GM03348 (cell line): ENCODE results near the gene CAMTA1.

Experiments
- DNase-seq: peaks from one replicate; pipeline ENCODE4 v3.0.0; 2012; ENCODE audit warnings: low spot score

The CAMTA1 gene

DNA sequence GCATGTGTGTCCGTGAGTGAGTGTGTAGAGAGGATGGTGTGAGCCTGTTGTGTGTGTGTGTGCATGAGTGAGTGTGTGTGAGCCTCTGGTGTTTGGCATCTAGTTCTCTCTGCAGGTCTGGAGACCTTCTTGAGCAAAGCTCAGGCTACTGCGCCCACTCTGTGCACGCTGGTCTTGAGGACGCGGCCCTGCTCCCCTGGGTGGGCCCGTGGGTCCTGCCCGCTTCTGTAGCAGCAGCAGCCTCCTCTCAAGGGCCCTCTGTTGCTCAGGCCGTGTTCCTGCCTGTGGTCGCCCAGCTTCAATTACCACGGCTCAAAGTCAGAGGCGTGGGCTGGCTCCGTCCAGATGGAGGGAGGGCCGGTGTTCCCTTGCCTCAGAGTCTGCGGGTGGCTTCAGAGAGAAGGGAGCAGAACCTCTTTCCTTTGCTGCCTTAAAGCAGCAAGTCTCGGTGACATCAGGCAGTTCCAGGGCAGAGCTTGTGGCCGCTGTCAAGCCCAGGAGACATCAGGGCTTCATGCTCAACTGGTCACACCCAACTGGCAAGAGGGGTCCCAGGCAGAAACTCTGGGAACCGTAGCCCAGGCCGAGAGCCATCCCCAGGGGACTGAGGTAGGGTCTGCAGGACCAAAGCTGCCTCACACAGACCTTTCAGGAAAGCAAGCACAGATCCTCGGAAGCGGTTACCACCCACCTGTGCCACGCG is 715.3 kb downstream of the CAMTA1 start:
- no peak for DNase-seq

DNA sequence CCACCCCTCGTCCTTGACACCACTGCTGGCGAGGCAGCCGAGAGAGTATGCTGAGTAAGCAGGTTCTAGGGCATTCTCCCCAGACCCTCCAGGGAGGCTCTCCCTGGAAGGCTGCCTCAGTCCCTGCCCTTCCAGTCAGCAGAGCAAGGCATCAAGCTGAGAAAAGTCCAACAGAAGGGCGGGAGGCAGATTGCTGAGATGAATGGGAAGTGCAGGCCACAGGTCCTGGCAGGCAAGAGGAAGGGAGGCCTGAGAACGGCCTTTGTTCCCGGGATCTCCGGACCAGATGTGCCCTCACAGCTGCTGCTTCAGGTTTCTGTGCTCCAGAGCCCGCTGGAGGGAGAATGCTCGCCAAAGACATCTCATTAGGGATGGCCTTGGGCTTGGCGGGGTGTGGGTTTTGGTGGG is 715.8 kb downstream of the CAMTA1 start:
- DNase-seq, result no peak

DNA sequence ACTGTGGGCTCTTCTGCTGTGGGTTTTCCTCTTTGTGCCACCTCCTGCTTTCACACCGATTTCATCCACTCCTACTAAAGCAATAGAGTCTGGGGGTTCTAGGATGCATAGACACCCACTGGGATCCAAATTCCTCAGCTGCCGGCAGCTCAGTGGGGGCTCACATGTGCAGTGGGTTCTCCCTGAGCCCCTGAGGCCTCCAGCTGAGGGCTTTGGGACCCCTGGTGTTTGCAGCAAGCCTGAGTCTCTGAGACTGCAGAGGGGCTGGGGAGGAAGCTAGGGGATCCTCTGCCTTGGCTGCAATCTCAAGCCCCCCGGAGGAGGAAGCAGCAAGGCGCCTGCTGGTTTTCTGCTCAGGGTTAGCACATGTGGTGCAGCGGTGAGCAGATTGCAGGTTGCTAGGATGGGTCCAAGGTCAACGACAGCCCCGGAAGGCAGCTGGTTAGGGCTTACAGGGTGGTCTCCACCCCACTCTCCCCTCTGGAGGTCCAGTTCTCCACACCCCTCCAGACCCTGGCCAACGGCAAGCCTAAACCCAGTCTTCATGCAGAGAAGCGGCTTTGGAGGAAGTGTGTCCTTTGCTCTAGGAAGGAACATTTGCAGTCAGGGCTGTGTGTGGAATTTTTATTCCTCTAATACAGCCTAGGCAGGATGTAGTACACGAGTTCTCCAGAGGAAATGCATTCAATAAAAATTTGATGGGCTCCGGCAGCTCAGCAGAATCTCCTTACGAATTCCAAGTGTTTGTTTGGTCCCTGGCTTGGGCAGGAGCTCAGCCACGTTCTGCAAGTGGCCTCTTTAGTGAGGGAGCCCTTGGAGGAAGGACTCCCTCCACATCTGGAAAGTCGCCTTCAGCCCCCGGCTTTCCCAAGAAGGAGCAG is 716.7 kb downstream of the CAMTA1 start:
- no peak for DNase-seq

- no peak for DNase-seq
Measured at GRCh38 chr1:7503691-7504437, 718.6 kb downstream of the CAMTA1 start.

GRCh38 chr1:7504438-7504720 is 719.1 kb downstream of the CAMTA1 start:
- DNase-seq, result no peak

- no peak for DNase-seq
Measured at GRCh38 chr1:7505094-7505770, 720.0 kb downstream of the CAMTA1 start.

DNA sequence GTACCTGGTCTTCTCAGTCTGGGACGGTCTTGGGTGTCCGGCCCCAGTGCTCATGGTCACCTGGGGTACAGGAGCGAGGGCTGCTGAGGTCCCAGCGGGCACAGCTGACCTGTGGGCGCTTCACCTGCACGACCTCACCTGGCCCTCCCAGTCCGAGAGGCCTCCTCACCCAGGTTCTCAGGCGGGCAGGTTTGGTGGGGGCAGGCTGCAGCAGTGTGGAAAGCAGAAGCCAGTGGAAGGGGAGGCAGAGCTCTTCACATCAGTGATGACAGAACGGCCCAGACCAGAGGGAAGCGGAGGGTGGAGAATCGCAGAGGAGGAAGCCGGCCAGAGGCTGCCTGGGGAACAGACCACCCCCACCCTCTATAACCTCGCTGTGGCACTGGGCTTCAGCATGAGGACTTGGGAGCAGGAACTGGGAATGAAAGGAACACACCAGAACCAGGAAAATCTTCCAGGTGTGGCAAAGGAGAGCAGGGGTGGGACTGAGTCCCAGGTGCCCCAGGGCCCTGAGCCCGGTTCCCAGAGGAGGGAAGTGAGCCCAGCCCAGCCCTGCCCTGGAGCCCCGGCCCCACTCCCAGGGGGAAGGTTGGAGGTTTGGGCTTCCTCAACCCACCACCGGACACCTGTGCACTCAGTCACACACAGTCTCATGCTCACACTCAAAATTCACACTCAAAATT is 720.7 kb downstream of the CAMTA1 start:
- no peak for DNase-seq

DNA sequence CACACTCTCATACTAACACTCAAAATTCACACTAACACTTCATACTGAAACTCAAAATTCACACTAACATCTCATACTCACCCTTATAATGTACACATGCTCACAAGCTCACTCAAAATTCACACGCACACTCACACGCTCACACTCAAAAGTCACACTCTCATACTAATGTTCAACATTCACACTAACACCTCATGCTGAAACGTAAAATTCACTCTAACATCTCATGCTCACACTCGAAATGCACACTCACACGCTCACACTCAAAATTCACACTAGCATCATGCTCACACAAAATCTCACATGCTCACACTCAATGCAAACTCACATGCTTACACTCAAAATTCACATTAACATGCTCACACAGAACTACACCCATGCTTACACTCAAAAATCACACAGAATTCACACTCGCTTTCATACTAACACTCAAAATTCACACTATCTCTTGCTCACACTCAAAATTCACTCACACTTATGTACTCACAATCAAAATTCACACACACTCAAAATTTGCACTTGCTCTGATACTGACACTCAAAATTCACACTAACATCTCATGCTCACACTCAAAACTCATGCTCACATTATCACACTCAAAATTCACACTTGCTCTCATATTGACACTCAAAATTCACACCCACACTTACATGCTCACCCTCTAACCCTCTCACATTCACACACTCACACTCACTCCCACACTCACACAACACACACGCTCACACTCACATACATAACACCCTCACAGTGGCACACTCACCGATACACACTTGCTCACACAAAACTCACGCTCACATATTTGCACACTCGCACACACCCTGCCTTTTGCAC is 721.4 kb downstream of the CAMTA1 start:
- DNase-seq, result no peak

DNA sequence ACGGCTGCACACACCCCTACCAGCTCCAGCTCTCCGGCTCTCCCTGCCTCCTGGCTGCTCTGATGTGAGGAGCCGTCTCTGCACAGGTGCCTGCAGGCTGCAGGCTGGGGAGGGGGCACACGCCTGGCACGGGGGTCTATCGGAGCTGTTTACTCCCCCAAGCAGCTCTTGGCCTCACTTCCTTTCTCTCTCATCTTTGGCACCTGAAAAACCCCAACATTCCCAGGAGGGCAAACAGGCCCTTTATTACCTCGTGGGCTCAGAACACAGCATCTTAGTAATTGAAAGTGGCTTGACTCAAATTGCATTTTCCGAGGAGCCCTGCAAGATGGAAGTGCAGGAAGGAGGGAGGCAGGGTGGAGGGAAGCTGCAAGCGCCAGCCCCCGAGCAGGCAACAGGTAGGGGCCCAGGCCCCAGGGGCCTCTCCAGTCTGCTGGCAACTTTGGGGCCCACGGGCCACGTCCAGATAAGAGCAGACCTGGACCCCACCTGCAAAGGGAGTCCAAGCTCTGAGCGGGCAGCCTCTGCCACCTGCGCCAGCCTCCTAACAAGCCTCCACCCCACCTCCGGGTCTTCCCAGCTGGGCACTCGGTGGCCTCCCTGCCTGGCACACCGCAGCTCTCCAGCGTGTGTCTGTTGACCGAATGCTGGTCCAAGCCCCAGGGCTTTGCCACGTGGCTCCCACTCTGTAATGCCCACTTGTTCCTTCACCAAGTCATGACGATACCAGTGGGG is 722.2 kb downstream of the CAMTA1 start:
- no peak for DNase-seq

DNA sequence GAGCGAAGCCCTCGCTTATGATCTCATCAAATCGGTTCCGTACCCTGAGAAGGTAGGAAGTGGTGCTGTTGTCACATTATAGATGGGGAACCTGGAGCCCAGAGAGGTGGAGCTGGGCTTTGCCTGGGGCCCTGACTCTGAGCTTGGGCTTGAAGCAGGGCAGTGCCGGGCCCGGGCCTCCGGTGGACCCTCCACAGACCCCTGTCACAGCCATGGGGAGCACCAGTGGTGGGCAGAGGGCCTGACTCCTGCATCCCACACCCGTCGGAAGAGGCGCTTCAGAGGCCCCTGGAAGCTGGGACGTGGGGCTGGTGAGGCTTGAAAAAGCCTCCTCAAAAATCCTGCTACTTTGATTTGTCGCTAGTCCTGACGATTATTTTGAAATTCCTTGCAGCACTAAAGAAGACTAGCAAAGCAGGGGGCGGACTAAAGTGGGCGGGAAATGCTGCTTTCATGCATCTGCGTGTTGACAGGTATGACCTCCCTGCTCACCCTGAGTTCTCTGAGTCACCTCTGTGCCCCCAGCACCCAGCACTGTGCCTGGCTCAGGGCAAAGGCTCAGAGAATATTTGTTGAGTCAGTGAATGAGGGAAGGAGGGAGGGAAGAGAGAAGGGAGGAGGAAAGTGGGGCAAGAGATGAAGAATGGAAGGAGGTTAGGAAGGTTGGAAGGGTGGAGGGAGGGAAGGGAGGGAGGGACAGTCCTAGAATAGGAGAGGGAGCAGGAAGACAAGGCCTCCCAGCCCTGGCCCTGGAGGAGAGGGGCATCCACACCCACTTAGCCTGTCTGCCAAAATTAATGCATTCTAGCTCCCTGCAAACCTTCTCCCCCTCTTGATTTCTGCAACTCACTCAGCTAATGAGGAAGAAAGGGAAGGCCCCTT is 723.0 kb downstream of the CAMTA1 start:
- no peak for DNase-seq

DNA sequence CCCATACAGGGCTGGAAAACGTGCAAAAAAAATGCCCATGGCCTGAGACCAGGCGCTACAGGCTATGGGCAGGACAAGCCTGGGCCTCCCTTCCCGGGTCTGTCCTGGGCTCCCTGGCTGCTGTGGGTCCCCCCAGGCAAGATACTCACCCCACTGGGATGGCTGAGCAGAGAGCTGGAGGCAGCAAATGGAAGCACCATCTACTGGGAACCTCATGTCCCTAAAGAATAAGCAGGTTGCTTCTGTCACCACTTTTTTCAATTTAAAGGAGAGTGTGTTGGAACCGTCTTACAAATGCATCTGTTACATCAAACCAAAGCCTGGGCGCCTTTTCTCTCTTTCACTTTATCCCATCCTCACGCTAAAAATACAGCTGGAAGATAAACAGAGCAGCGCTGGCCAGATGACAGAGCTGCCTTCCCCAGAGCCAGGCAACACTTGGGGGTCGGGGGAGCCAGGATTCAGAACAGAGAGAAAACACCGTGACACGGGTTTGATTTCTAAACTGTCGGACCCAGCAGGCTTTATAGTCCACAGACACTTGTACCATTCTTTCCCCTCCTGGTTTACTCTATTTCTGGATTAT is 723.8 kb downstream of the CAMTA1 start:
- DNase-seq, result no peak

- no peak for DNase-seq
Measured at GRCh38 chr1:7509598-7509997, 724.3 kb downstream of the CAMTA1 start.

GRCh38 chr1:7510389-7510931 is 725.2 kb downstream of the CAMTA1 start:
- DNase-seq, result no peak

GRCh38 chr1:7511381-7511780 is 726.1 kb downstream of the CAMTA1 start:
- no peak for DNase-seq

GRCh38 chr1:7513081-7513480 is 727.8 kb downstream of the CAMTA1 start:
- no peak for DNase-seq

- no peak for DNase-seq
Measured at GRCh38 chr1:7515175-7515574, 729.9 kb downstream of the CAMTA1 start.

- DNase-seq, result no peak
Measured at GRCh38 chr1:7515904-7516303, 730.6 kb downstream of the CAMTA1 start.

- DNase-seq, result no peak
Measured at GRCh38 chr1:7516341-7516740, 731.1 kb downstream of the CAMTA1 start.

GRCh38 chr1:7516929-7517328 is 731.7 kb downstream of the CAMTA1 start:
- DNase-seq, result no peak
